K562 (cell line): Measurements from ENCODE around the gene BRWD1. TPM values are rescaled to one million over a fixed set of nuclear protein-coding genes. Genes with fewer than 3 reads are reported as not detected.

ENCODE experiments used
- CBFA2T2 ChIP-seq: fragments of 450-650 bp; conservative IDR thresholded peaks from 2 replicates; pipeline ENCODE4 v1.6.1; 2017; ENCODE audit warnings: mild to moderate bottlenecking
- COPS2 ChIP-seq: fragments of 450-650 bp; conservative IDR thresholded peaks from 2 replicates; pipeline ENCODE4 v1.6.1; 2016; ENCODE audit warnings: mild to moderate bottlenecking, moderate library complexity
- EZH2 ChIP-seq: IDR thresholded peaks from 2 replicates; pipeline ENCODE4 v1.6.1; 2012; ENCODE audit warnings: low read depth, mild to moderate bottlenecking, inconsistent platforms, low read length, borderline replicate concordance
- HMG20A ChIP-seq: fragments of 450-650 bp; formaldehyde crosslinking; conservative IDR thresholded peaks from 2 replicates; pipeline ENCODE4 v1.4.0; 2020; ENCODE audit warnings: mild to moderate bottlenecking, mixed read lengths
- MCM5 ChIP-seq: fragments of 450-650 bp; IDR thresholded peaks from 2 replicates; pipeline ENCODE4 v1.6.1; 2016; ENCODE audit warnings: low read depth
- MIER1 ChIP-seq: fragments of 450-650 bp; IDR thresholded peaks from 2 replicates; pipeline ENCODE4 v1.6.1; 2016; ENCODE audit warnings: antibody characterized with exemption, mild to moderate bottlenecking, low read depth
- POU5F1 ChIP-seq: fragments of 150-350 bp; IDR thresholded peaks from 2 replicates; pipeline ENCODE4 v1.6.1; 2014; ENCODE audit warnings: borderline replicate concordance, low read length, low read depth, mild to moderate bottlenecking; ENCODE audit not compliant: partially characterized antibody
- SRF ChIP-seq, 2 experiments: fragments of 250-450, 450-650 bp in 1 of 2; sonication (Bioruptor Pico) in 1 of 2; sonication (generic) in 1 of 2; formaldehyde crosslinking; IDR thresholded peaks; 2 replicates each; pipeline versions ENCODE4 v1.5.0 to v1.5.1; 2020 to 2022; ENCODE audit warnings: mild to moderate bottlenecking in 1 of 2, missing genetic modification reagents in 1 of 2
- TAL1 ChIP-seq: fragments of 450-650 bp; IDR thresholded peaks from 2 replicates; pipeline ENCODE4 v1.6.1; 2016; ENCODE audit warnings: mild to moderate bottlenecking
- TCF3 ChIP-seq: sonication (generic); formaldehyde crosslinking; IDR thresholded peaks from 2 replicates; pipeline ENCODE4 v1.4.0; 2020; ENCODE audit warnings: mild to moderate bottlenecking, missing genetic modification reagents
- ZNF263 ChIP-seq: sonication (generic); formaldehyde crosslinking; IDR thresholded peaks from 2 replicates; pipeline ENCODE4 v1.8.0; 2022; ENCODE audit warnings: mild to moderate bottlenecking, missing genetic modification reagents, borderline replicate concordance
- polyA plus RNA-seq, 8 experiments: library from polyadenylated mRNA; depleted of rRNA in 4 of 8; stranded (reverse) in 5 of 8; unstranded in 3 of 8; fragments of >200 nt; fragmentation: Nextera tagmentation in 2 of 8; fragmentation: Illumina TruSeq in 1 of 8; extraction: Ambion mirVana in 2 of 8; extraction: Trizol in 1 of 8; gene quantifications; 2 replicates each; pipeline versions ENCODE4 v1.2.1 to v1.2.3, GENCODE V29; 2011 to 2014; ENCODE audit warnings: inconsistent platforms in 1 of 8, missing spikeins in 1 of 8
- total RNA-seq, 7 experiments: library from RNA; depleted of rRNA in 6 of 7; stranded (reverse); fragments of >200 nt in 6 of 7; fragmentation: Illumina TruSeq in 2 of 7; extraction: Trizol in 2 of 7; gene quantifications; 2 replicates each; pipeline versions ENCODE4 v1.2.1 to v1.2.3, GENCODE V29; 2011 to 2021; ENCODE audit warnings: low replicate concordance in 1 of 7
- TF ChIP-seq, protein P1 (sequence below): sonication (generic); formaldehyde crosslinking; IDR thresholded peaks from 2 replicates; pipeline ENCODE4 v1.8.1; 2022; ENCODE audit warnings: missing genetic modification reagents
- TF ChIP-seq, protein P2 (sequence below), 2 experiments: fragments of 450-650 bp in 1 of 2; sonication (generic) in 1 of 2; formaldehyde crosslinking in 1 of 2; IDR thresholded peaks in 1 of 2; conservative IDR thresholded peaks in 1 of 2; 2 replicates each; pipeline versions ENCODE4 v1.6.1 to v1.8.1; 2016 to 2023; ENCODE audit warnings: mild to moderate bottlenecking in 2 of 2, moderate library complexity in 2 of 2, inconsistent platforms in 1 of 2, missing genetic modification reagents in 1 of 2
- TF ChIP-seq, protein P3 (sequence below), 2 experiments: fragments of 450-650 bp in 1 of 2; sonication (generic) in 1 of 2; formaldehyde crosslinking; conservative IDR thresholded peaks; 2 replicates each; pipeline versions ENCODE4 v1.4.0 to v1.8.1; 2020 to 2022; ENCODE audit warnings: mild to moderate bottlenecking in 1 of 2, missing genetic modification reagents in 1 of 2
- TF ChIP-seq, protein P4 (sequence below): sonication (generic); formaldehyde crosslinking; IDR thresholded peaks from 2 replicates; pipeline ENCODE4 v1.8.0; 2023; ENCODE audit warnings: missing genetic modification reagents, mild to moderate bottlenecking, borderline replicate concordance
- TF ChIP-seq, protein P5 (sequence below): sonication (generic); formaldehyde crosslinking; IDR thresholded peaks from 2 replicates; pipeline ENCODE4 v1.9.0; 2022; ENCODE audit warnings: mild to moderate bottlenecking, missing genetic modification reagents
- TF ChIP-seq, protein P6 (sequence below): fragments of 250-450 bp; sonication (Bioruptor Pico); IDR thresholded peaks from 2 replicates; pipeline ENCODE4 v1.8.0; 2021; ENCODE audit warnings: moderate library complexity, mild to moderate bottlenecking, inconsistent platforms

The BRWD1 gene
- total and polyA plus RNA-seq, 9 of the 15 experiments (the other 6 are each of a cell fraction or from before 2014, with no cell fraction given): 10.1 to 60.2 (median 34.1) TPM

DNA sequence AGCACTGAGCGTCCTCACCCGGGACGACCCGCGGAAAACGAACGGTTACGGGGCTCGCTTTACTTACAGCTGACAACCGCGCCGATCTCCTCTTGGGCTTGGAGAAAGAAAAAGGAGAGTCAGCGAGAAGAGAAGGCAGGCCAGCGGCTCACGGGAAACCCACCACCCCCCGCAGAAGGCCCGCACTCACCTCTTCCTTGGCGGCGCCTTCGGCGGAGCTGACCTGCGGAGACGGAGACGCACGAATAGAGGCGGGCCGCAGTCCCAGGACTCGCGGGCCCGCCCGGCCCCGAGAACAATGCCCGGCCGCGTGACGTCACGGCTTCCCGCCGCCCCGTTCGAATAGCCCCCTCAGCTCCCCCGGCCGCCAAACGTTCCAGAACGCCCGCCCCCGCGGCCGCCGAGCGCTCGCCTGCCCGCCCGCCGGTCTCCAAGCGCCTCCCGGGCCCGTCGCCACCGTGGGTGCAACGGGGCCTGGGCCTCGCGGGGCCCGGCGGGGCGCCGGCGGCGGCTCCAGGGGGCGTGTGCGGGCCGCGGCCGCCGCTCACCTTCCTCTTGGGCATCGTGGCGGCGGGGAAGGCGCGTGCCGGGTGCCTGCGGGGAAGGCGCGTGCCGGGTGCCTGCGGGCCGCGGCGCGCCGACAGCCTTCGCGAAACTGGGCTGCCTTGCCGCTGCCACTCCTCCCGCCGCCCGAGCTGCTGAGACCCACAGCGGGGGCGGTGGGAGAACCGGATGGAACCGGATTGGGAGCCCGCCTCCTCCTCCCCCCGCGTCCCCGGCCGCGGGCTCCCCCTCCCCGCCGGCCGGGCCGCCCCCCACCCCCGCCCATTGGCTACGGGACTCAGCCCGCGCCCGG, 35.2 kb upstream of the BRWD1 start, which contains the start of gene HMGN1 (continued):
- TF ChIP-seq CBFA2T2 (no peak), ZNF263 (peak; percentile 41; the same call in 1 of the 2 replicates), EZH2 (no peak), MCM5 (no peak), COPS2 (no peak), POU5F1 (no peak), SRF (CRISPR knock-in tag; IDR thresholded peaks at IDR 0.05) (0 out of 4 replicates have a peak, but pooled peaks of 1 of the 2 experiments have one; percentile 31), HMG20A (CRISPR knock-in tag) (no peak), TAL1 (no peak), TCF3 (CRISPR knock-in tag) (peak; percentile 13; the same call in 1 of the 2 replicates), MIER1 (peak; percentile 3; the same call in 1 of the 2 replicates)
- TF ChIP-seq, protein P1, sequence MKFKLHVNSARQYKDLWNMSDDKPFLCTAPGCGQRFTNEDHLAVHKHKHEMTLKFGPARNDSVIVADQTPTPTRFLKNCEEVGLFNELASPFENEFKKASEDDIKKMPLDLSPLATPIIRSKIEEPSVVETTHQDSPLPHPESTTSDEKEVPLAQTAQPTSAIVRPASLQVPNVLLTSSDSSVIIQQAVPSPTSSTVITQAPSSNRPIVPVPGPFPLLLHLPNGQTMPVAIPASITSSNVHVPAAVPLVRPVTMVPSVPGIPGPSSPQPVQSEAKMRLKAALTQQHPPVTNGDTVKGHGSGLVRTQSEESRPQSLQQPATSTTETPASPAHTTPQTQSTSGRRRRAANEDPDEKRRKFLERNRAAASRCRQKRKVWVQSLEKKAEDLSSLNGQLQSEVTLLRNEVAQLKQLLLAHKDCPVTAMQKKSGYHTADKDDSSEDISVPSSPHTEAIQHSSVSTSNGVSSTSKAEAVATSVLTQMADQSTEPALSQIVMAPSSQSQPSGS (CRISPR knock-in tag): no peak
- TF ChIP-seq, protein P2, sequence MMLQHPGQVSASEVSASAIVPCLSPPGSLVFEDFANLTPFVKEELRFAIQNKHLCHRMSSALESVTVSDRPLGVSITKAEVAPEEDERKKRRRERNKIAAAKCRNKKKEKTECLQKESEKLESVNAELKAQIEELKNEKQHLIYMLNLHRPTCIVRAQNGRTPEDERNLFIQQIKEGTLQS (IDR thresholded peaks at IDR 0.05): peak; percentile 60
- TF ChIP-seq, protein P2 (CRISPR knock-in tag; conservative IDR thresholded peaks at IDR 0.05): no peak
- TF ChIP-seq, protein P3, sequence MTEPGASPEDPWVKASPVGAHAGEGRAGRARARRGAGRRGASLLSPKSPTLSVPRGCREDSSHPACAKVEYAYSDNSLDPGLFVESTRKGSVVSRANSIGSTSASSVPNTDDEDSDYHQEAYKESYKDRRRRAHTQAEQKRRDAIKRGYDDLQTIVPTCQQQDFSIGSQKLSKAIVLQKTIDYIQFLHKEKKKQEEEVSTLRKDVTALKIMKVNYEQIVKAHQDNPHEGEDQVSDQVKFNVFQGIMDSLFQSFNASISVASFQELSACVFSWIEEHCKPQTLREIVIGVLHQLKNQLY (CRISPR knock-in tag; conservative IDR thresholded peaks at IDR 0.05): 0 out of 4 replicates have a peak, but pooled peaks have one; percentile 47 to 67
- TF ChIP-seq, protein P4, sequence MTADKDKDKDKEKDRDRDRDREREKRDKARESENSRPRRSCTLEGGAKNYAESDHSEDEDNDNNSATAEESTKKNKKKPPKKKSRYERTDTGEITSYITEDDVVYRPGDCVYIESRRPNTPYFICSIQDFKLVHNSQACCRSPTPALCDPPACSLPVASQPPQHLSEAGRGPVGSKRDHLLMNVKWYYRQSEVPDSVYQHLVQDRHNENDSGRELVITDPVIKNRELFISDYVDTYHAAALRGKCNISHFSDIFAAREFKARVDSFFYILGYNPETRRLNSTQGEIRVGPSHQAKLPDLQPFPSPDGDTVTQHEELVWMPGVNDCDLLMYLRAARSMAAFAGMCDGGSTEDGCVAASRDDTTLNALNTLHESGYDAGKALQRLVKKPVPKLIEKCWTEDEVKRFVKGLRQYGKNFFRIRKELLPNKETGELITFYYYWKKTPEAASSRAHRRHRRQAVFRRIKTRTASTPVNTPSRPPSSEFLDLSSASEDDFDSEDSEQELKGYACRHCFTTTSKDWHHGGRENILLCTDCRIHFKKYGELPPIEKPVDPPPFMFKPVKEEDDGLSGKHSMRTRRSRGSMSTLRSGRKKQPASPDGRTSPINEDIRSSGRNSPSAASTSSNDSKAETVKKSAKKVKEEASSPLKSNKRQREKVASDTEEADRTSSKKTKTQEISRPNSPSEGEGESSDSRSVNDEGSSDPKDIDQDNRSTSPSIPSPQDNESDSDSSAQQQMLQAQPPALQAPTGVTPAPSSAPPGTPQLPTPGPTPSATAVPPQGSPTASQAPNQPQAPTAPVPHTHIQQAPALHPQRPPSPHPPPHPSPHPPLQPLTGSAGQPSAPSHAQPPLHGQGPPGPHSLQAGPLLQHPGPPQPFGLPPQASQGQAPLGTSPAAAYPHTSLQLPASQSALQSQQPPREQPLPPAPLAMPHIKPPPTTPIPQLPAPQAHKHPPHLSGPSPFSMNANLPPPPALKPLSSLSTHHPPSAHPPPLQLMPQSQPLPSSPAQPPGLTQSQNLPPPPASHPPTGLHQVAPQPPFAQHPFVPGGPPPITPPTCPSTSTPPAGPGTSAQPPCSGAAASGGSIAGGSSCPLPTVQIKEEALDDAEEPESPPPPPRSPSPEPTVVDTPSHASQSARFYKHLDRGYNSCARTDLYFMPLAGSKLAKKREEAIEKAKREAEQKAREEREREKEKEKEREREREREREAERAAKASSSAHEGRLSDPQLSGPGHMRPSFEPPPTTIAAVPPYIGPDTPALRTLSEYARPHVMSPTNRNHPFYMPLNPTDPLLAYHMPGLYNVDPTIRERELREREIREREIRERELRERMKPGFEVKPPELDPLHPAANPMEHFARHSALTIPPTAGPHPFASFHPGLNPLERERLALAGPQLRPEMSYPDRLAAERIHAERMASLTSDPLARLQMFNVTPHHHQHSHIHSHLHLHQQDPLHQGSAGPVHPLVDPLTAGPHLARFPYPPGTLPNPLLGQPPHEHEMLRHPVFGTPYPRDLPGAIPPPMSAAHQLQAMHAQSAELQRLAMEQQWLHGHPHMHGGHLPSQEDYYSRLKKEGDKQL (CRISPR knock-in tag): no peak
- TF ChIP-seq, protein P5, sequence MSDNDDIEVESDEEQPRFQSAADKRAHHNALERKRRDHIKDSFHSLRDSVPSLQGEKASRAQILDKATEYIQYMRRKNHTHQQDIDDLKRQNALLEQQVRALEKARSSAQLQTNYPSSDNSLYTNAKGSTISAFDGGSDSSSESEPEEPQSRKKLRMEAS (CRISPR knock-in tag): peak; percentile 74
- TF ChIP-seq, protein P6, sequence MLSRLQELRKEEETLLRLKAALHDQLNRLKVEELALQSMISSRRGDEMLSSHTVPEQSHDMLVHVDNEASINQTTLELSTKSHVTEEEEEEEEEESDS (CRISPR knock-in tag): no peak
